CD4-positive, alpha-beta T cell (primary cell): ENCODE data around the gene TIMM50. TPM values are rescaled to one million over a fixed set of nuclear protein-coding genes. Genes with fewer than 3 reads are reported as not detected.

Experiments used
- ATAC-seq: fragments of 200-7000 bp; cut with Tn5 transposase; one replicate; pipeline ENCODE4 v1.10.0; 2022; ENCODE audit warnings: mild to moderate bottlenecking; ENCODE audit not compliant: poor library complexity
- CTCF ChIA-PET: fragments of 350-600 bp; sonication (Branson Sonifier 250); formaldehyde crosslinking; loops from one replicate; lab custom pipeline; 2021; ENCODE audit warnings: antibody characterized with exemption, inconsistent platforms; lab: Charles Lee
- POLR2A ChIA-PET: fragments of 350-600 bp; sonication (Branson Sonifier 250); formaldehyde crosslinking; loops from one replicate; lab custom pipeline; 2021; ENCODE audit warnings: antibody characterized with exemption, inconsistent platforms; lab: Charles Lee
- DNase-seq, 14 experiments: peaks; one replicate each; pipeline ENCODE4 v3.0.0-alpha.2; 2013 to 2020; ENCODE audit warnings: mixed read lengths in 2 of 14
- H3K27ac ChIP-seq, 2 donors: one replicate each; pipeline versions ENCODE4 v1.5.1 to v1.7.0; 2013; ENCODE audit warnings: low read length in 2 of 2, low read depth in 1 of 2, mild to moderate bottlenecking in 1 of 2
- H3K27me3 ChIP-seq, 2 experiments: 1 replicate in 1 of 2; 2 replicates in 1 of 2; pipeline versions ENCODE4 v1.6.1 to v1.7.0; 2013; ENCODE audit warnings: low read length in 2 of 2, control low read depth in 1 of 2, mild to moderate bottlenecking in 1 of 2, moderate library complexity in 1 of 2; ENCODE audit not compliant: insufficient read depth in 2 of 2, control insufficient read depth in 1 of 2
- H3K36me3 ChIP-seq: one replicate; pipeline ENCODE4 v1.6.1; 2013; ENCODE audit warnings: low read length, control low read depth; ENCODE audit not compliant: insufficient read depth
- H3K4me1 ChIP-seq: one replicate; pipeline ENCODE4 v1.6.1; 2013; ENCODE audit warnings: low read length, control low read depth; ENCODE audit not compliant: insufficient read depth
- H3K4me3 ChIP-seq: one replicate; pipeline ENCODE4 v1.5.1; 2013; ENCODE audit warnings: mild to moderate bottlenecking, low read length, moderate library complexity
- H3K9me3 ChIP-seq, 2 experiments: 1 replicate in 1 of 2; 2 replicates in 1 of 2; pipeline versions ENCODE4 v1.6.1 to v1.7.0; 2013; ENCODE audit warnings: low read length in 2 of 2, mild to moderate bottlenecking in 2 of 2, control low read depth in 1 of 2, moderate library complexity in 1 of 2; ENCODE audit not compliant: control insufficient read depth in 1 of 2, insufficient read depth in 1 of 2
- H3K27ac Mint-ChIP-seq: one replicate; pipeline ENCODE4 v1.8.0; 2020; ENCODE audit warnings: mixed read lengths
- H3K27me3 Mint-ChIP-seq: one replicate; pipeline ENCODE4 v1.8.0; 2021; ENCODE audit warnings: mixed read lengths
- H3K36me3 Mint-ChIP-seq: one replicate; pipeline ENCODE4 v1.8.0; 2021; ENCODE audit warnings: low read depth, mixed read lengths
- H3K4me1 Mint-ChIP-seq: one replicate; pipeline ENCODE4 v1.8.0; 2021; ENCODE audit warnings: low read depth, mixed read lengths
- H3K4me3 Mint-ChIP-seq: one replicate; pipeline ENCODE4 v1.8.0; 2020; ENCODE audit warnings: mild to moderate bottlenecking, mixed read lengths
- H3K9me3 Mint-ChIP-seq: one replicate; pipeline ENCODE4 v1.8.0; 2020; ENCODE audit warnings: mixed read lengths
- intact Hi-C, 2 experiments: fragments of 100-400 bp; cut with DNase I in 1 of 2; cut with micrococcal nuclease in 1 of 2; formaldehyde crosslinking; loops; one replicate each; pipeline versions ENCODE4 v1.15.1 to v1.9.0; 2023 to 2025; cut with DNase I, micrococcal nuclease
- total RNA-seq, 174 experiments: library from RNA in 2 of 174; stranded (reverse) in 2 of 174; gene quantifications; one replicate each; pipeline ENCODE4 v1.2.3 and lab custom pipeline; 2021 to 2026
- TF ChIP-seq, protein P1 (sequence below): fragments of 200-600 bp; IDR thresholded peaks from one replicate; pipeline ENCODE4 v1.8.0; 2022; ENCODE audit warnings: antibody characterized with exemption, mild to moderate bottlenecking

The TIMM50 gene
- total RNA-seq, 2 experiments from 2014 or later = 38.3 to 43.4 TPM

DNA sequence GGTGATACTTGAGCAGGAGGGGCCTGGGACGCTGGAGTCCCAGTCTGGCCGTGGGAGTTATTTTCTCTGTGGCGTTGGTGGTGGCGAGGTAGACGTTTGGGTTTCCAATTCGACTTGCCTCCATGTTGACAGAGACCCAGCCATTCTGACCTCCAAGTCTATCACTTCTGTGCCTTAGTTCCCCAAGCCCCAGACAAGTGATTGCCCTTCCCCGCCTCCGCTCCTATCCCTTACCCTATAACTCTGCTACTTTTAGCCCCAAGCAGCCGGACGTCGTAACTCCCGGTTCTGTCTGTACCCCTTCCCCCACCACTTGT is 549 bp downstream of the TIMM50 start:
- TF ChIP-seq, protein P1, sequence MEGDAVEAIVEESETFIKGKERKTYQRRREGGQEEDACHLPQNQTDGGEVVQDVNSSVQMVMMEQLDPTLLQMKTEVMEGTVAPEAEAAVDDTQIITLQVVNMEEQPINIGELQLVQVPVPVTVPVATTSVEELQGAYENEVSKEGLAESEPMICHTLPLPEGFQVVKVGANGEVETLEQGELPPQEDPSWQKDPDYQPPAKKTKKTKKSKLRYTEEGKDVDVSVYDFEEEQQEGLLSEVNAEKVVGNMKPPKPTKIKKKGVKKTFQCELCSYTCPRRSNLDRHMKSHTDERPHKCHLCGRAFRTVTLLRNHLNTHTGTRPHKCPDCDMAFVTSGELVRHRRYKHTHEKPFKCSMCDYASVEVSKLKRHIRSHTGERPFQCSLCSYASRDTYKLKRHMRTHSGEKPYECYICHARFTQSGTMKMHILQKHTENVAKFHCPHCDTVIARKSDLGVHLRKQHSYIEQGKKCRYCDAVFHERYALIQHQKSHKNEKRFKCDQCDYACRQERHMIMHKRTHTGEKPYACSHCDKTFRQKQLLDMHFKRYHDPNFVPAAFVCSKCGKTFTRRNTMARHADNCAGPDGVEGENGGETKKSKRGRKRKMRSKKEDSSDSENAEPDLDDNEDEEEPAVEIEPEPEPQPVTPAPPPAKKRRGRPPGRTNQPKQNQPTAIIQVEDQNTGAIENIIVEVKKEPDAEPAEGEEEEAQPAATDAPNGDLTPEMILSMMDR = no peak
- Histone ChIP-seq H3K36me3 (peaks cover 33% of the 10 kb centered on the region), H3K9me3 (no peaks in the 10 kb centered on the region), H3K27ac (peak overlapping the region in 1 of 2 donors; percentile 70), H3K4me1 (peaks cover 23% of the 10 kb centered on the region), H3K27me3 (no peaks in the 10 kb centered on the region), H3K4me3 (peak overlapping the region; percentile 99)
- Mint-ChIP-seq H3K4me3 (peak overlapping the region; percentile 92), H3K27ac (peak overlapping the region; percentile 73), H3K4me1 (peaks cover 31% of the 10 kb centered on the region), H3K36me3 (peaks cover 46% of the 10 kb centered on the region), H3K9me3 (no peaks in the 10 kb centered on the region), H3K27me3 (no peaks in the 10 kb centered on the region)
- ATAC-seq (no peak), DNase-seq (no peak)
- CTCF ChIA-PET = interaction anchor here (0.5 to 1.0 kb wide), 5 partner anchors 21 to 1133 kb away, joined by 3 to 6 read pairs (median 3); partner anchors contain the start of gene EID2B
- POLR2A ChIA-PET = interaction anchor here (0.9 to 2.6 kb wide), 11 partner anchors 9 to 862 kb away, joined by 3 to 31 read pairs (median 5); partner anchors contain the start of genes EID2B, EIF3K, MED29 and PAF1
- intact Hi-C loops = loop anchor here (2.0 to 5.0 kb wide), 2 partner anchors 34 to 44 kb away; partner anchors contain the start of gene SUPT5H (in 1 of the 2)

DNA sequence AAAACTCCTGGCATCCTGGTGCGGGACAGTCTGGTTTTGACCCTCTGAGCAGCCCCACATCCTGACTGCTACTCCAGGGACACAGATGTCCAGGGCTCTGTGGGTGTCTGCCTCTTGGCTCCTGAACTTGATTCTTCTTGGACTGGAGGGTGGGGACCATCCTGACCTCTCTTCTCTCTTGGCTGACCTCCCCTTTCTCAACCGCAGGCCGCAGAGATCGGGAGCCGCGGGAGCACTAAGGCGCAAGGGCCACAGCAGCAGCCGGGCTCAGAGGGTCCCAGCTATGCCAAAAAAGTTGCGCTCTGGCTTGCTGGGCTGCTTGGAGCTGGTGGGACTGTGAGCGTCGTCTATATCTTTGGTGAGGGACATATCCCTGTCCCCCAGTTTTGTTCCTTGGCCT is 1.0 kb downstream of the TIMM50 start:
- no peaks in the 10 kb centered on the region for H3K27me3 Mint-ChIP-seq
- intact Hi-C loops = loop anchor here (2.0 to 5.0 kb wide), 2 partner anchors 34 to 45 kb away; partner anchors contain the start of gene SUPT5H (in 1 of the 2)
- Histone ChIP-seq H3K27me3 (no peaks in the 10 kb centered on the region), H3K36me3 (peaks cover 34% of the 10 kb centered on the region), H3K4me1 (peaks cover 23% of the 10 kb centered on the region), H3K27ac (no peak overlapping the region), H3K9me3 (no peaks in the 10 kb centered on the region), H3K4me3 (peak overlapping the region; percentile 99)
- peaks cover 31% of the 10 kb centered on the region for H3K4me1 Mint-ChIP-seq
- peaks cover 46% of the 10 kb centered on the region for H3K36me3 Mint-ChIP-seq
- ChIA-PET CTCF (no interaction called here), POLR2A (interaction anchor here (2.6 kb wide), 1 partner anchor 37 kb away, joined by 31 read pairs; the partner anchor contains the start of gene SUPT5H)
- no peaks in the 10 kb centered on the region for H3K9me3 Mint-ChIP-seq
- peak overlapping the region; percentile 73 for H3K27ac Mint-ChIP-seq
- no peak for DNase-seq
- no peak for ATAC-seq
- TF ChIP-seq, protein P1 = no peak
- H3K4me3 Mint-ChIP-seq = peak overlapping the region; percentile 92

DNA sequence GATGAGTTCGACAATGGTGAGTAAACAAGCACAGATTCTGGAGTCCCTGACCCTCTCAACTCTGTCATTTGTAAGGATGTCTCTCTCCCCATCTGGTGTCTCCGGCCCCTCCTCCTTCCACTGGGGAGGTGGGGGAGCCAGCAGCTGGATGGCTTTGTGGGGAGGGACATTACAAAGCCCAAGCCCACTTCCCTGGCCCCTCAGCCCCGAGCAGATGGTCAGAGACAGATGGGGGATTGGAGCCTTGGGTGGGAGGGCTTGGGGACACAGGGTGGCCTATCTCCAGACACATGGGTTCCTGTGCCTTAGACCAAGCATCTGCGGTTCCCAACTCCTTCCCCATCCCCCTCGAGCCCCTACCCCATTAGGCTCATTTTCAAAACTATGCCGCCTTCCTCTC is 2.5 kb downstream of the TIMM50 start:
- ATAC-seq (no peak), DNase-seq (no peak)
- Histone ChIP-seq H3K4me3 (no peak overlapping the region), H3K9me3 (no peaks in the 10 kb centered on the region), H3K27me3 (no peaks in the 10 kb centered on the region), H3K27ac (no peak overlapping the region), H3K36me3 (peaks cover 40% of the 10 kb centered on the region), H3K4me1 (peaks cover 23% of the 10 kb centered on the region)
- ChIA-PET POLR2A (no interaction called here), CTCF (no interaction called here)
- peaks cover 46% of the 10 kb centered on the region for H3K36me3 Mint-ChIP-seq
- intact Hi-C loops = loop anchor here in 1 of 2 experiments (5.0 kb wide), 1 partner anchor 36 kb away; the partner anchor contains the start of gene SUPT5H
- TF ChIP-seq, protein P1 = no peak
- H3K4me1 Mint-ChIP-seq = peaks cover 31% of the 10 kb centered on the region
- H3K27ac Mint-ChIP-seq = no peak overlapping the region
- H3K27me3 Mint-ChIP-seq = no peaks in the 10 kb centered on the region
- H3K4me3 Mint-ChIP-seq = peak overlapping the region; percentile 65
- H3K9me3 Mint-ChIP-seq = no peaks in the 10 kb centered on the region
